SK-N-SH treated with all-trans-retinoic acid at 6 μM for 48 hours (cell line): ENCODE results near the gene MS4A10.

ENCODE experiments used
- ATAC-seq: fragments of 200-7000 bp; cut with Tn5 transposase; 3 replicates; pipeline ENCODE4 v1.9.1; 2020; ENCODE audit warnings: mild to moderate bottlenecking, moderate library complexity
- ARNTL ChIP-seq: fragments of 450-650 bp; formaldehyde crosslinking; IDR thresholded peaks from 2 replicates; pipeline ENCODE4 v1.5.0; 2020; ENCODE audit warnings: low read depth, mild to moderate bottlenecking, moderate library complexity, borderline replicate concordance
- BACH2 ChIP-seq: fragments of 250-450 bp; sonication (Bioruptor Pico); IDR thresholded peaks from 2 replicates; pipeline ENCODE4 v1.9.0; 2021; ENCODE audit warnings: mild to moderate bottlenecking, borderline replicate concordance
- CREB5 ChIP-seq: fragments of 250-450 bp; sonication (Bioruptor Pico); IDR thresholded peaks from 2 replicates; pipeline ENCODE4 v1.5.1; 2020; ENCODE audit warnings: low read depth, mild to moderate bottlenecking, moderate library complexity
- CSDC2 ChIP-seq: fragments of 250-450 bp; sonication (Bioruptor Pico); IDR thresholded peaks from 2 replicates; pipeline ENCODE4 v1.5.0; 2020; ENCODE audit warnings: mild to moderate bottlenecking, moderate library complexity
- CSRNP3 ChIP-seq: fragments of 250-450 bp; sonication (Bioruptor Pico); IDR thresholded peaks from 2 replicates; pipeline ENCODE4 v1.5.1; 2021; ENCODE audit warnings: mild to moderate bottlenecking, moderate library complexity
- ESRRG ChIP-seq: fragments of 250-450 bp; sonication (Bioruptor Pico); IDR thresholded peaks from 2 replicates; pipeline ENCODE4 v1.6.1; 2021; ENCODE audit warnings: mild to moderate bottlenecking
- ISL1 ChIP-seq: fragments of 250-450 bp; sonication (Bioruptor Pico); IDR thresholded peaks from 2 replicates; pipeline ENCODE4 v2.1.2; 2022; ENCODE audit warnings: mild to moderate bottlenecking, moderate library complexity
- OSR1 ChIP-seq: fragments of 250-450 bp; sonication (Bioruptor Pico); IDR thresholded peaks from 2 replicates; pipeline ENCODE4 v1.8.0; 2022; ENCODE audit warnings: moderate library complexity, mild to moderate bottlenecking, inconsistent platforms
- PATZ1 ChIP-seq: fragments of 250-450 bp; sonication (Bioruptor Pico); IDR thresholded peaks from 2 replicates; pipeline ENCODE4 v1.8.0; 2020; ENCODE audit warnings: mild to moderate bottlenecking, moderate library complexity, borderline replicate concordance
- POU6F1 ChIP-seq: fragments of 250-450 bp; sonication (Bioruptor Pico); IDR thresholded peaks from 2 replicates; pipeline ENCODE4 v1.8.0; 2021; ENCODE audit warnings: low read depth, mild to moderate bottlenecking, moderate library complexity, borderline replicate concordance
- PPARA ChIP-seq: fragments of 250-450 bp; sonication (Bioruptor Pico); IDR thresholded peaks from 2 replicates; pipeline ENCODE4 v1.5.0; 2020; ENCODE audit warnings: mild to moderate bottlenecking, borderline replicate concordance
- RARB ChIP-seq: fragments of 250-450 bp; sonication (Bioruptor Pico); IDR thresholded peaks from 2 replicates; pipeline ENCODE4 v1.8.0; 2021; ENCODE audit warnings: mild to moderate bottlenecking, moderate library complexity
- SNAI2 ChIP-seq: fragments of 250-450 bp; sonication (Bioruptor Pico); IDR thresholded peaks from 2 replicates; pipeline ENCODE4 v1.5.0; 2020; ENCODE audit warnings: mild to moderate bottlenecking, moderate library complexity
- TCF4 ChIP-seq: fragments of 250-450 bp; sonication (Bioruptor Pico); IDR thresholded peaks from 2 replicates; pipeline ENCODE4 v1.8.0; 2021; ENCODE audit warnings: mild to moderate bottlenecking, moderate library complexity, borderline replicate concordance
- TOX ChIP-seq: fragments of 250-450 bp; sonication (Bioruptor Pico); IDR thresholded peaks from 2 replicates; pipeline ENCODE4 v1.8.0; 2021; ENCODE audit warnings: mild to moderate bottlenecking, moderate library complexity, borderline replicate concordance
- TSHZ2 ChIP-seq: fragments of 250-450 bp; sonication (Bioruptor Pico); IDR thresholded peaks from 2 replicates; pipeline ENCODE4 v1.5.0; 2020; ENCODE audit warnings: mild to moderate bottlenecking, moderate library complexity
- ZC3H10 ChIP-seq: fragments of 250-450 bp; sonication (Bioruptor Pico); IDR thresholded peaks from 2 replicates; pipeline ENCODE4 v1.5.1; 2021; ENCODE audit warnings: mild to moderate bottlenecking, moderate library complexity
- ZFP3 ChIP-seq: fragments of 250-450 bp; sonication (Bioruptor Pico); IDR thresholded peaks from 2 replicates; pipeline ENCODE4 v1.5.0; 2020; ENCODE audit warnings: mild to moderate bottlenecking, moderate library complexity
- ZFP30 ChIP-seq: fragments of 450-650 bp; formaldehyde crosslinking; IDR thresholded peaks from 2 replicates; pipeline ENCODE4 v1.5.0; 2022; ENCODE audit warnings: mild to moderate bottlenecking, moderate library complexity
- ZNF565 ChIP-seq: fragments of 450-650 bp; formaldehyde crosslinking; conservative IDR thresholded peaks from 2 replicates; pipeline ENCODE4 v1.5.0; 2020; ENCODE audit warnings: low read depth, mild to moderate bottlenecking, moderate library complexity
- ZNF8 ChIP-seq: fragments of 450-650 bp; formaldehyde crosslinking; IDR thresholded peaks from 2 replicates; pipeline ENCODE4 v1.5.0; 2020; ENCODE audit warnings: mild to moderate bottlenecking, moderate library complexity

The MS4A10 gene

GRCh38 chr11:60777572-60777971 lies 7.6 kb upstream of the MS4A10 start:
- TF ChIP-seq TOX (no peak), ESRRG (no peak), ZFP30 (CRISPR knock-in tag) (no peak), TSHZ2 (CRISPR knock-in tag) (no peak), TCF4 (CRISPR knock-in tag) (no peak), ISL1 (no peak), CREB5 (CRISPR knock-in tag) (no peak), OSR1 (no peak), RARB (CRISPR knock-in tag) (no peak), ZC3H10 (CRISPR knock-in tag) (no peak), SNAI2 (CRISPR knock-in tag) (no peak), CSDC2 (CRISPR knock-in tag) (no peak), ZNF8 (no peak), ARNTL (CRISPR knock-in tag) (no peak)

GRCh38 chr11:60780065-60780464 lies 5.1 kb upstream of the MS4A10 start:
- ATAC-seq: no peak
- TF ChIP-seq ESRRG: no peak
- no peak for TF ChIP-seq TCF4 (CRISPR knock-in tag)
- TF ChIP-seq CSRNP3 (CRISPR knock-in tag): no peak
- no peak for TF ChIP-seq TSHZ2 (CRISPR knock-in tag)
- TF ChIP-seq ZFP3 (CRISPR knock-in tag): no peak
- no peak for TF ChIP-seq TOX
- TF ChIP-seq CREB5 (CRISPR knock-in tag): no peak

More at GRCh38 chr11:60777572-60777971, 7.6 kb upstream of the MS4A10 start:
- ATAC-seq: no peak

GRCh38 chr11:60780774-60781173 lies 4.4 kb upstream of the MS4A10 start:
- no peak for ATAC-seq
- TF ChIP-seq ZNF565 (CRISPR knock-in tag) (no peak), BACH2 (CRISPR knock-in tag) (no peak), ISL1 (no peak), CSRNP3 (CRISPR knock-in tag) (no peak), TOX (no peak), TCF4 (CRISPR knock-in tag) (no peak), ARNTL (CRISPR knock-in tag) (no peak), CREB5 (CRISPR knock-in tag) (no peak), POU6F1 (CRISPR knock-in tag) (no peak), PATZ1 (CRISPR knock-in tag) (no peak), ESRRG (no peak), PPARA (no peak), CSDC2 (CRISPR knock-in tag) (no peak)
